CD4-positive, alpha-beta T cell treated with Interleukin-17A for 4 hours (primary cell): Measurements from ENCODE around the gene PLEKHA8.
"Not testable (repeated sequence)": the region's sequence is repeated elsewhere in the genome, so short reads cannot be mapped to it uniquely, and the experiment has no call there.

ENCODE experiments used
- DNase-seq: peaks from one replicate; pipeline ENCODE4 v3.0.0-alpha.2; 2020; ENCODE audit warnings: mixed read lengths

Gene PLEKHA8

DNA sequence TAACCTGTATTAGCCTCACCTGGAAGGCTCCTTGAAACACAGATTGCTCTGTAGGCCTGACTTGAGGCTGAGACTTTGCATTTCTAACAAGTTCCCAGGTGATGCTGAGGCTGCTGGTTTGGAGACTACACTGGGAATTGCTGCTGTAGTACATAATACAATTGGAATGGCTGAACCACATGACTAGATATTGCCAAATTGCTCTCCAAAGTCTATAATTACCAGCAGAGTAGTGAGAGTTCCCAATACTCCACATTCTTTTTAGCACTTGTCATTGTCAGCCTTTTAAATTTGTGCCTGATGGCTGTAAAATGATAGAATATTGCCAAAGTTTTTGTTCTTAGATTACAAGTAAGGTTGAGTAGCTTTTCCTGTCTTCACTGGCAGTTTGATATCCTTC lies 39.9 kb downstream of the PLEKHA8 start:
- DNase-seq, result no peak

DNA sequence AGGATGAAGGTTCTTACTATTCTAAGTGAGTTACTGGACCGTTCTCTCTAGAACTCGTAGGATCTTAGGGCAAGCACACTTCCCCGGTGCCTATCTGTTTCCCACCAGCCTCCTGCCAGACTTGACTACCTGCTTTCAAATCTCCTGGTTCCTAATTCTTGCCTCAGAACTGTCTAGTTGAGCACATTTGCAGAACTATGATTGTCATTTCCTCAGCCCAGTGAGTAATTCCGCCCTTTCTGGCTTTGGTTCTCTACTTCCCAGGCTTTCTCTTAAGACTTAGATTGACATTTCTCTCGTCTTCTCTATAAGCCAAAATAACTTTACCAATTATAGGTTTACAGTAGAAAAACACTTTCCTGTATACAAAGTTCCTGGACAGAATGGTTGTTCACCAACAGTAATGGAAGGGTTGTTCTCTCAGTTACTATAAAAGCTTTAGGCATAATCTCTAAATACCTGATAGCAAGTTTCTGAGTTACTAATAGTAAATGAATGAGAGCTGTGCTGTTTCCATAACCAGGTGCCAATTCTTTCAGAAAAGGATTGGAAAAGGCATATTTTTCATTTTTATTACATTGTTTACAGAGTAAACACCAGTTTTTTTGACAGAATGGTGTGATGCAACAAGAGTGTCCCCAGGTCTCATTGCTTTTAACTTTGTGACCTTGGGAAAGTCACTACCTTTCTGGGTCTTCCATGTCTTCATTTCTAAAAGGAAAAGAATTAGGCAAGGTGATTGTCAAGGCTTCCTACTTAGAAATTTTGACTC lies 41.1 kb downstream of the PLEKHA8 start:
- DNase-seq, result no peak

DNA sequence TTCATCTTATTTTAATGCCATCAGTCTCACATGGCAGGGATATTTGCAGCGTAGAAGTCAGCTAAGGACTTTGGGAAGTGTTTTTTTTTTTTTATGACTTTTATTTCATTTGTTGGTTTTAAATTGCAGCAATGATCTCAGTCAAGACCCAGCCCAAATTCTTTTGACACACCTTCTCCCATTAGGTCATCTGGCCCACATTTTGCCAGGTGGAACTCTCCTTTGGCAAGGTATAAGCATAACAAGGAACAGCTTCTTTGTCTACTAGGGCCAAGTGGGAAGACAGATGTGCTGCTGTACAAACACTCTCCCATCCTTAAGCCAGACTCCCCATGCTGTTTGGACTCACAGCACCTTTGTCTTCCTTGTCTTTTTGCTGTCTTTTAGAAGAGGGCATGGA lies 41.8 kb downstream of the PLEKHA8 start:
- no peak for DNase-seq

DNA sequence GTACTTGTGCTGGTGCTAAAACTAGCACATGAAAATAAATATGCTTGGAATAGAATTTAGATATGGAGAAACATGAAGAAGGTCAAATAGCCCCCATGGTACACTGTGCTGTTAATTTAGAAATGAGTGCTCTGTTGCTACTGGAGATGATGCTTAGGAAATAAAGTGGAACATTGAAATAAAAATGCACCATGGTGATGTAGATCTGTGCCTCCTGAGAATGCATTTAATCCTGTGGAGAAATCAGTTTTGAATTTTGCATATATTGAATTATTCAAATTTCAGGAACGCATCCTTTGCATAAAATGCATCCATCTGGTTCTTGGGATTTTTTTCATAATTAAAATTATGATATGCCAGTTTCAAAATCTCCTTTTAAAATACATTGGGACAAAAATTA lies 44.5 kb downstream of the PLEKHA8 start:
- DNase-seq, result no peak

DNA sequence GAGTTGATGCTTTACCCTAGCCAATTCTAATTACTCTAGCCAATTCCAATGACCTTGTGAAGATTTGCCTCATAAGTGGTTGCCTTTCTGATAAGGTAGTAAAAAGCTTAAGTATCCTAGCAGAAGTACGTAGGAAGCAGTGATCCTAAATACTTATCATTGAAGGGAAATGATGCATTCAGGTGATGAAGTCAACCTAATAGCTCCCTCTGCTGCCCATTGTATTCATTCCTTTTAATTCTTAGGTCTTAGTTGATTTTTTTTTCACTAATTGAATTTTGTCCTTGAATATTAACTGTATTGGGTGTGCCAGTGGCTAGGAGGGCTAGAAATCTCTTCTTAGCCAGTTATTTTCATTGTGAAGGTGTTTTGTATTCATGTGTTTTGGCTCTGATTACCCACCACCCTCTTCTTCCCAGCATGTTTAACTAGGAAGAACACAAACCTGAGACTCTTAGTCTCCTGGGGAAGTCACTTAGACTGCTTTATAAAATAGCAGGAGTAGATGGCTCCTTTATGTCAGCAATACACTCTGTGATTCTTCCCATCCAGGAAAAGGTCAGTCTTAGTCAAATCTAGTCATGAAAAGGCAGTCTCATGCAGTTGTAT lies 46.3 kb downstream of the PLEKHA8 start:
- DNase-seq, result no peak

DNA sequence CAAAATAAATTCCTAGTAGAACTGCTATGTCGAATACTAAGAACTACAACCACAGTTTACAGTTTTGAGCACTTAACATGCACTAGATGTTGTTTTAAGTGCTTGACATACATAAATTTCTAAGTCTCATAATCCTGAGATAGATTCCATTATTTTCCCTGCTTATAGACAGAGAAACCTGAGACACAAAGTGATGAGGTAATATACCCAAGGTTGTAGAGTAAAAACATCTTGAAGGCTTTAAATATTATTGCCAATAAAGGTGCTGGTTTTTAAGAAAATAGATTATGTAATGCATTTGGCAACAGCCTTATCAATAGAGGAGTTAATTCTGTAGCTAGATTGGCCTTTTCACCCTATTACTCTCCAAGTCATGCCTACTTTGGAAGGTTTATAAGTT lies 48.2 kb downstream of the PLEKHA8 start:
- no peak for DNase-seq

DNA sequence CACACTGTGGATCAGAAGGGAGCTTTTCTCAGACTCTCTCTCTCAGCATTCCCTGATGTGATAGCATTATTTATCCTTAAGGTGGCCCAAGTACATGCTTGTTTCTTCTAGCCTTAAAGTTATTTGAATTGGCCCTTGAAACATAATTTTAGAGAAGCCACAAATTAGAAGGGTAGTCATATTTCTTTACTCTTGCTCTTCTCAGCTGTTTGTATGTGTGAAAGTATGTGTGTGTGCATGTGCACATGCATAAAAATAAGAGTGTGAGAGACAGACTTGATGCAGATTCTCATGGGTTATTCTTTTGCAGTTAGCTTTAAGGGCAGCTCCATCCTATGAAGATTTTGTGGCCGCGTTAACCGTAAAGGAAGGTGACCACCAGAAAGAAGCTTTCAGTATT lies 50.1 kb downstream of the PLEKHA8 start:
- no peak for DNase-seq

DNA sequence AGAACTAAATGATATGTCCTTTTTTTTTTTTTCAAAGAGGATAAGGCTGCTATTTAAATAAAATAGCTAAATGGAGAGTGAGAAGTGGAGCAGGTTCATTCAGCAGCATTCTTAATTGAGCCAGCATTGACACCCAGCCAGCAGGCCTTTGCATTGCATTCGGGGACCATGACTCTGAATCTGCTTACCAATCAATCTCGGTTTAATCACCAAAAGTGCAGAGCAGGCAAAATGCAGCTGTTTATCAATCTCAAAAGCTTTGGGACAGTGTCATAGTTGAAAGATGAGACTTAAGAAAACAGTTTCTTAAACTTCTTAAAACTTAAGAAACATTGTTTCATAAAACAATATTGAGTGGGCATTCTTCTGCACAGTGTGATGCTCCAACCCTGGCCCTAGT lies 51.7 kb downstream of the PLEKHA8 start:
- DNase-seq, result no peak

DNA sequence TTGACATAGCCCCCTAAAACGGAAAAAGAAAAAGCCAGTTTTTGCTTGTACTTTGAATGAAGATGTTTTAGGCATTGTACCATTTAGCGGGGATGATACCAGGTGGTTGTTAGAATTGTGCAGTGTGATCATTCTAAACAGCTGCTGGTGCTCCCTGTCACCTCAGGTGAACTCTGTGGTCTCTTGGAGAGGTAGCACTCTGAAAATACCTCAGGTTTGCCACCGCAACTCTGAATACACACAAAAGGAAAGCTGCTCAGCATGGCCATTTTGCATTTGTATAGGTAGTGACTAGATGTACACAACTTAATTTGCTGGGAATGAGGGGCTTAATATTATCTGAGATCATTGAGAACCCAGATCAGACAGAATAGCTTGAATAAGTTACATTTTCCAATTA lies 52.6 kb downstream of the PLEKHA8 start:
- DNase-seq, result no peak

DNA sequence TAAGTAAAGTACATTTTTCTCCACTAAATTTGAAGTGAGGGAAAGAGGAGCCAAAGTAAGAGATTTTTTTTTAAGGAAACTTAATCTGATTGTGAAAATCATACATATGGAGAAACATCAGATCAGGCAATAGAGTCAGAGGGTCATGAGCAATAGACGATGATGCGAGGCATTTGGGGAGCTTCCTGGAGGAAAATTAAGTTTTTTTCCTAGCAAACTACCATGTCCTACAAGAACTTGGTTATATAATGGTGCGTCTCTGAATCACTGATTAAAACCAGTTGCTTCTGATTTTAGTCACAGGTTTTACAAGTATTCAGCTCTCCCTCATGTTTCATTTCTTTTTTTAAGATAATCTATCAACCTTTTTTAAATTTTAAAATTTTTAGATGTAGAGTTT lies 54.5 kb downstream of the PLEKHA8 start:
- DNase-seq, result no peak

DNA sequence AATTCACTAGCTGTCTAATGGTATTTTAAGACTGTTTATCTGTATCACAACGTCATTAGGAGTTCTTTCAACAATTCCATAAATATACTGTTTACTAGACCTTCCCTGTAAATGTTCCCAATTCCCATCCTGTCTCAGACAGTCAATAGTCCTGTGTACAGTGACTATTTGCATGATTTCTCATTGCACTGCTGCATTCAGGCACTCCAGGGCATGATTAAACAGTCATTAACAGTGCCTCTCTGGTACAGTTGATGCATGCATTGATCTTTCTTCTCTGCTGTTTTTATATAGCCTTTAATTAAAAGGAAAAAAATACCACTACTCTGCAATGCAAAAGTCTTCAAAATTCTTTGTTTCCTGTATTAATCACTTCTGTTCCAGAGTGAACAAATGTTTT lies 55.1 kb downstream of the PLEKHA8 start:
- DNase-seq, result no peak

DNA sequence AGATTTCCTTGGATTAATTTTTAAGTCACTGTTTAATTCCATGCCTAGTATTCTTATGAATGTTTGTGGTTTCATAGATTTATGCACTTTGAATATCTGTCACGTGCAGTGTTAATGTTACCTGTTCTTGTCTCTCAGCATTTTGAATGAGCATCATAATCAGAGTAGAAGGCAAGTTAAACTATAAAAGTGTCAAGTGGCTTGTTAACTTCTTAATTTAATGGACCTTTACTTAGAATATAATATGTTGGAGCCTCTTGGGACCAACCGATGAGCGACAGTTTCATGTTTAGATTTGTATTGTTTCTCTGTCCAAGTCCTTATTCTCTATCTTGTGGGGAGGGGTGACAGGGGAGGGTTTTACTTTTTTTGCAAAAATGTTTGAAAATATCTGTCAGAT lies 56.0 kb downstream of the PLEKHA8 start:
- no peak for DNase-seq

DNA sequence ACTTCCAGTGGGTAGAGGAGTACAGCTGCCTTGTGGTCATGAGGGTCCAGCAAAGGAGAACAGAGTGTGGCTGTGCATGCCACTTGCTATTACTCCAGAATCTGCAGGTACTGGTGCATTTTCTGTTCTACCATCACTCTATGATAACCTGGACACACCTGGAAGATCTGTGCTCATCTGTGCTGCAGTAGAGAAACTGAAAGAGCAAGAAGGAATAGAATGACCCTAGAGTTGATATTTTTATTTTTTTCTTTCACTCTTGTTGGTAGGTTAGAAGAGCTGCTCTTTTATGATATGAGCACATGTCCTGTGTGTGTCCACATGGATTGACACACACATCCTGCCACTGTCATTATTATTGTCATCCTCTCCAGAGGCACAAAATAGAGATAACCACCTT lies 58.3 kb downstream of the PLEKHA8 start:
- DNase-seq, result no peak

DNA sequence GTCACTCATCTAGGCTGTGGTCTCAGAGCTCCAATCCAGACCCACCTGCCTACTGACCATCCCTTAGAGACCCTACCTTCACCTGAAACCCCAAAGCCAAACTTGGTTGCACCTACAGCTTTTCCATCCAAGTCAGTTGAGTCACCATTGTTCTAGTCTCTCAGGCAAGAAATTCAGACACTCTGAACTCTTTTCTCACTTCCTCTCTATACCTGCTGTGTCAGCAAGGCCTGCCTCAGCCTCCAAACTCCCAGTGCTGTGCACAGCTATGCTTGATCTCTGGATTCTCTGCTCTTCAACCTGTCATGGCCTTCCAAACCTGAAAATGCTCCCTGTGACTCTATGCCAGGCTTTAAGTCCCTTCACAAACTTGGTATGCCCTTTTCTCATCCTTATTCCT lies 59.2 kb downstream of the PLEKHA8 start:
- no peak for DNase-seq

DNA sequence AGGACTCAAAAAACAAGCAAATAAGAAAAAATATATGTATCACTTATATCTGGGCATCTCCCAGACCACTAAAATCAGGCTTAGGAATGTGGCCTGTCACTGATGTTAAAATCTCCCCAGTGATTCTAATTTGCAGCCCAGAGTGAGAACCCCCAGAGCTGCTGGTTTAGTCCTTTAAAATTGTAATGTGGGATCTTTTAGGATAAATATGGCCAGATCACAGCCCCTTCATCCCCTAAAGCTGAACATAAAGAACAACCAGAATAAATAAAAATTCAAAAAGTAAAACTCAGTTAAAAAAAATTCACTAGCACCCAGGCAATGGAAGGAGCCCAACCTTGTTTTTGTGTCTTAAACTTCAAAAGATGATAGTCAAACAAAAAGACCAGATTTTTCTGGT lies 60.1 kb downstream of the PLEKHA8 start:
- DNase-seq, result no peak

DNA sequence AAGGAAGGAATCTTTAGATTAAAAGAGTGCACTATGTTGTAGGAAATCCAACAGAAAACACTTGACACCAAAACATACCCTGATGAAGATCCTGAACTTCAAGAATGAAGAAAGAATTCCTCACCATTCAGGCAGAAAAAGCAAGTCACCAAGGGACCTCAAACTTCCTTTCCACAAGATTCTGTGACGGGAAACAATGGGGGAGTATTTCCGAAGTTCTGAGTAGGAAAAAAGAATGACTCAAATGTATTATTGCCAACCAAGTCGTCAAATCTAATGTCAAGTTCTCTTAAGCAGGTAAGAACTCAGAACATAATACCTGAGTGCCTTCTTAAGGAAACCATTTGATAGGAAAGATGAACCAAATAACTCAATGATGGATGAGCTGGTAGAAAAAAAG lies 61.9 kb downstream of the PLEKHA8 start:
- DNase-seq, result no peak

DNA sequence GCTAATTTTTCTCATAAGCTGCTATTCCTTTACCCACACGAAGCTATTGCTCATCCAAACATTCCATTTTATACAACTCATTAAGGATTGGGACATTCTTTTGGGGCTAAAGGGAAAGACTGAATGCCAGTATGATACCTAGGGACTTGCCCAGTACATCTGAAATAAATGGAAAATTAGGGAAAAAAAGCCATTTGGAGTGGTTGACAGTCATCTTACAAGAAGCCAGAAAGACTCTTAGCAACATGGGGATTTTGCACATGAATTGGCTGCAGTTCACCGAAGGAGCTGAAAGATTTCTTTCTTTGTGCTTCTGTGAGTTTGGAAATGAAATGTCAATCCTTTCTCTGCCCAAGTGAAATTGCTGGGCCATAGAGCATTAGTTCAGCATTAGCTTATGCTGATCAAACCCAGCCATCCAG lies 63.3 kb downstream of the PLEKHA8 start:
- DNase-seq, result no peak

DNA sequence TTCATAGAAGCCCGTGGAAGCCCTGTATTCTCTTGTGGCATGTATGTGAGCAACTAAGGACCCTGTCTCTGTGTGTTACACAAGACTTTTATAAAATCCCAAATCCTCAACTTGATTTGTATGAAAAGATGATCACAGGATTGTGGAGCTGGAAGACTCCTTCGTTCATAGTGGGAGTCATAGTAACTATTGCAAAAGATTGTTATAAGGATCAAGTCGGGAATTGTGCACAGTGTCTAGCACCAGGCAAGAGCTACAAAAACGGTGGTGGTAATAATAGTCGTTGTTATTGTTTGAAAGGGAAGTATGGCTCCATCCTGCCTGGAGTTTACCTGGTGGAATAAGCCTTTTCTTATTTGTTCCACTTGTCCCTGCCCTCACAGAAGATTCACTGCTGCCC lies 63.8 kb downstream of the PLEKHA8 start:
- no peak for DNase-seq

DNA sequence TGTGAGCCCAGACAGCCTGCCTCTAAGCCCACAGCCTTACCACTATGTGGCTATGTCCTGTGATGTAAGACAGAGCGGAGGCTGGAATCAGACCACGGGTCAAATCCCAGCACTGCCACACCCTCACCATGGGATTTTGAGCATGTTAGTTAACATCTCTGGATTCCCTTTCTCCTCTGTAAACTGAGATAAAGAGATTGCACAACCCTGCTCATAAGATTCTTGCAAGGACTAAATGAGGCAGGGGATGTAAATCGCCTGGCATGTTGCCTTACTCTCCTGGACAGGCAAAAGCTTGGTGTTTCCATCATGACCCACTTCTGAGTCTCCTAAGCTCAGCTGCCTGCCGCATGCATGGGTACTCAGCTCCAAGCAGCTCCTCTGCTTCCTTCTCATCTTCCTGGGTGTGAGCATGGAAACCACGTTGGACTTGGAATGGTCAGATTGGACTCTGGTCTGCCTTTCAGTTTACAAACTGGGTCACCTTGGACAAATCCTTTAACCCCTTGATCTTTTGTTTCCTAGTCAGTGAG lies 65.3 kb downstream of the PLEKHA8 start:
- no peak for DNase-seq

DNA sequence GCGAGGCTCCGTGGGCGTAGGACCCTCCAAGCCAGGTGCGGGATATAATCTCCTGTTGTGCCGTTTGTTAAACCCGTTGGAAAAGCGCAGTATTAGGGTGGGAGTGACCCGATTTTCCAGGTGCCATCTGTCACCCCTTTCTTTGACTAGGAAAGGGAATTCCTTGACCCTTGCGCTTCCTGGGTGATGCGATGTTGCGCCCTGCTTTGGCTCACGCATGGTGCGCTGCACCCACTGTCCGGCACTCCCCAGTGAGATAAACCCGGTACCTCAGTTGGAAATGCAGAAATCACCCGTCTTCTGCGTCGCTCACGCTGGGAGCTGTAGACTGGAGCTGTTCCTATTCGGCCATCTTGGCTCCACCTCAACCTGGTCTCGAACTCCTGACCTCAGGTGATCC lies 70.4 kb downstream of the PLEKHA8 start:
- DNase-seq, result not testable (repeated sequence)

DNA sequence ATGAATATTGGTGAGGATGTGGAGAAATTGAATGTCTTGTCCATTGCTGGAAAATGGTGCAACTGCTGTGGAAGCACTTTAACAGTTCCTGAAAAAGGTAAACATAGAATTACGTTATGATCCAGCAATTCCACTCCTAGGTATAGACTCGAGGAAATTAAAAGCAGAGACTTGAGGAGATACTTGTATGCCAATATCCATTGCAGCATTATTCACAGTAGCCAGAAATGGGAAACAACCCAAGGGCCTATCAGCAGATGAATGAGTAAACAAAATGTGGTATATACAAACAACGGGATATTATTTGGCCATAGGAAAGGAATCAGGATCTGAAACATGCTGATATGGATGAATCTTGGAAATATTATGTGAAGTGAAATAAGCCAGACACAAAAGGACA lies 74.1 kb downstream of the PLEKHA8 start:
- no peak for DNase-seq

DNA sequence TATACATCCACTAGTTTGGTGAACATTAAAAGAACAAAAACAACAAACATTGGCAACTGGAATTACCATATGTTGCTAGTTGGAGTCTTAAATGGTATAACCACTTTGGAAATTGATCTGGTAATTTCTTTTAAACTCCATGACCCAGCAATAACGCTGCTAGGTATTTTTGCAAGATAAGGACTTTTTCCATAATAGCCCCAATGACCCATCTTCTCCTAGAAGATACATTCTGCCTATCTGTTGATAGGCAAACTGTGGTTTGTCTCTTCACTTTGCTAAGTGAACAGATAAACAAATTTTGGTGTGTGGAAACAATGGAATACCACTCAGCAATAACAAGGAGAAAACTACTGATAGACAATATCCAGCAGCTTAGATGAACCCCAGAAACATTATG lies 75.9 kb downstream of the PLEKHA8 start:
- no peak for DNase-seq

DNA sequence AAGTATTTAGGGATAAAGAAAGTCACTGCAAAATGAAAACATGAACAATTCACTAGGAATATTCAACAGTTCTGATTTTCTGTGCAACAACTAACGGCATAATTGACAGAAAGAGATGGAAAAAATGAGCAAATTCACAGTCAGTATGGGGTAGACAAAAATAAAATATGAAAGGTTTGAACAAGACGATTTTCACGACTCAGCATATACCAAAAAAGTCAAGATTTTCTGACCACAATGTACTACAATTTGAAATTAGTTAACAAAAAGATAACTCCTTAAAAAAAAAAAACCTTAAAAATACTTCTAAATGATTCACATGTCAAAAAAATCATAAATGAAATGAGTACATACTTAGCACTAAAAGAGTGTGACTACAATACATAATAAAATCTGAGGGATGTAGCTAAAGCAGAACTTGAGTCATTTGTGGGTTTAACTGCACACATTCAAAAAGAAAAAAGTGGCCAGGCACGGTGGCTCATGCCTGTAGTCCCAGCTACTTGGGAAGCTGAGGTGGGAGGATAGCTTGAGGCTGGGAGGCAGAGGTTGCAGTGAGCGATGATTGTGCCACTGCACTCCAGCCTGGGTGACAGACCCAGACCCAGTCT lies 84.0 kb downstream of the PLEKHA8 start:
- no peak for DNase-seq

DNA sequence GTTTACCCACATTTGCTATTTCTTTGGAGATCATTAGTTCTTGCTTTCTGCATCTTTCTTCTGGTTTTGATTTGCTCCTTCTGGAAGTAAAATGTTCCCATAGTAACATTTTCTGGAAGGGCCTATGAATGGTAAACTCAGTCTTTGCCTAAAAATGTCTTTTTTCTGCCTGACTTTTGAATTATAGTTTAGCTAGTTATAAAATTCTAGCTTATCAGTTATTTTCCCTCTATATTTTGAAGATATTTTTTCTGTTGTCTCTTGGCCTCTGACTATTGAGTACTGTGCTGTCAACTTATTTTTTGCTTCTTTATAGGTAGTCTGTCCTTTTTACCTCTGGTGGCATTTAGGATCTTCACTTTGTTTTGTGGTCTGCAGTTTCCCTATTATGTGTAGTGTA lies 84.9 kb downstream of the PLEKHA8 start:
- no peak for DNase-seq
